Inflammatory macrophage (primary cell): ENCODE measurements around the gene SNCAIP.
"Not testable (repeated sequence)": the region's sequence is repeated elsewhere in the genome, so short reads cannot be mapped to it uniquely, and the experiment has no call there.

Source experiments
- DNase-seq, 2 donors: peaks; one replicate each; pipeline ENCODE4 v3.0.0-alpha.2; 2020 to 2022

Gene SNCAIP

GRCh38 chr5:122470365-122470764 is 158.3 kb downstream of the SNCAIP start:
- no peak for DNase-seq

DNA sequence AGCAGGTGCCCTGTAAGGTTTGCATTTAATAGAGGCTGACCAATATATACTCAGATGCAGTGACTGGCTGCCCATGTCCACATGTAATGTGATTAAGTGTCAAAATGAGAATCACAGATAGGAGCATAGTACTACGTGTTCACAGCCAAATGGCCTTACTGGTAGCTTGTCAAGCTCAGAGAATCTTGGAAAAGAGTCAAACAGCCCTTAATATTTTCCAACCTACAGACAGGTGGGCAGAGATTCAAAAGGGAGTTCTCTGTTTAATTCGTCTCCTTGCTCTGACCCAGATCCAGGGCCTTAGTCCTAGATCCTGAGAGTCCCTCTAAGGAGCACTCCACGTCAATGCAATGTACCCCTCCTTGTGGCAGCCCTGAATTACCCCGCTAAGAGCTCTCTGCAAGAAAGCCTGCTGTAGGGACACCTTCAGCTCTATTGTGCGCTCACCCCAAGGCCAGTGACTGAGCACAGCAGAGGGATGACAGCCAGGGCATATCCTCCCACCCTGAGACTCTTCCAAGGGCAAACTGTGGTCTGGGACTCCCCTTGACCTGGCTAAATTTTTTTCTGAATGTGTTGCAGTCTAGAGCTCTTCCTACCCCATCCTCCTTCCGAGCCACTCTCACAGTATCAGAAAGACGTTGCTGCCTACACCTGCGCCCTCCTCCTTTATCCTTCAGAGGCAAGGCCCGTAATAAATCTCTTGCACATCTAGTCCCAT is 159.2 kb downstream of the SNCAIP start:
- DNase-seq = no peak

GRCh38 chr5:122471752-122472061 is 159.7 kb downstream of the SNCAIP start:
- no peak for DNase-seq

GRCh38 chr5:122473138-122473843 is 161.3 kb downstream of the SNCAIP start:
- peak; percentile 2 to 21 for DNase-seq

- no peak for DNase-seq
Observed at GRCh38 chr5:122473941-122474340, 161.9 kb downstream of the SNCAIP start.

DNA sequence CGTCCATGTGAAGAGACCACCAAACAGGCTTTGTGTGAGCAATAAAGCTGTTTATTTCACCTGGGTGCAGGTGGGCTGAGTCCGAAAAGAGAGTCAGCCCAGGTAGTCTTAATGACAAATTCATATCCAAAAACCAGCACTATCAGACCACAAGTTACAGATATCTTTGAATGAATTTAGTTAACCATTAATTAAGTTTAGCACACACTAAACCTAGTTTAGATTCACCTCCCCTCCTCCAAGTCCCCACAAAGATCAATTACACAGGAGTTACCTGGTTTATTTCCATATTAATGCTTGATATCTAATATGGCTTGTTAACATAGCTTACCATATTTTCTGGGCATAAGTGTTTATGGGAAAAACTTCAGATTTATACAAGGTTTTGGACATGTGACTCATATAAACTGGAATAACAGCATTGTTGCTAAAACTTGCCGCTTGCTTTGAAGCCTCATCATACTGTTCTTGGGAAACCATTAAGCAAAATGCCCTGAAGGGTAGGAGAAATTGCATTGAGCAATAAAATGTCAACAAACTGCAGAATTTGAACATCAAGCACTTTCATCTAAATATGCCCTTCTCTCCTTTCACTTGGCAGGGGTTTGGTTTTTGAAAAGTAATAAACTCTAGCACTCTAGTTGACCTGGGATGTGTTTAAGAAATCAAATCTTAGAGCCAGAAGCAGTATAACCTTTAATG is 166.9 kb downstream of the SNCAIP start:
- no peak for DNase-seq

DNA sequence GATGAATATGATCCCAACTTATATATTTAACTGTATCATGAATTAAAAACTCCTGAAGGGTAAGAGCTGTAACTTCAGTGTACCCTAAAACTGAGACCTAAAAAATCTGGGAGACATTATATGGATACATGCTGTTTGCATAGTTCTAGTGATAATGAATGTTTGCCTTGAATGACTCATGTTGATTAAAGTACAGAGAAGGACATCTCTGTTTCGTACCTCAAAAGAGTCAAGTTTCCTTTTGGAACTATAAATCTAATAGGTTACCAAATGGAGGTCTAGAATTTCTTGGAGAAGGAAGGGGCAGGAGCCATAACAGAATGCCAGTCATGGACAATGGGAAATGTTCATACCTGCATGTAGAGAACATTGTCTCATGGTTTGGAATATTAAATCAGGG is 168.1 kb downstream of the SNCAIP start:
- no peak for DNase-seq

DNA sequence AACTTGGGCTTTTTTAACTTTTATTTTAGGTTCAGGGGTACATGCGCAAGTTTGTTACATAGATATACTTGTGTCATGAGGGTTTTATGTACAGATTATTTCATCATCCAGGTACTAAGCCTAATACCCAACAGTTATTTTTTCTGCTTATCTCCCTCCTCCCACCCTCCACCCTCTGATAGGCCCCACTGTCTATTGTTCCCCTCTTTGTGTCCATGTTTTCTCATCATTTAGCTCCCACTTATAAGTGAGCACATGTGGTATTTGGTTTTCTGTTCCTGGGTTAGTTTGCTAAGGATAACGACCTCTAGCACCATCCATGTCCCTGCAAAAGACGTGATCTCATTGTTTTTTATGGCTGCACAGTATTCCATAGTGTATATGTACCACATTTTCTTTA is 172.1 kb downstream of the SNCAIP start:
- DNase-seq = no peak

DNA sequence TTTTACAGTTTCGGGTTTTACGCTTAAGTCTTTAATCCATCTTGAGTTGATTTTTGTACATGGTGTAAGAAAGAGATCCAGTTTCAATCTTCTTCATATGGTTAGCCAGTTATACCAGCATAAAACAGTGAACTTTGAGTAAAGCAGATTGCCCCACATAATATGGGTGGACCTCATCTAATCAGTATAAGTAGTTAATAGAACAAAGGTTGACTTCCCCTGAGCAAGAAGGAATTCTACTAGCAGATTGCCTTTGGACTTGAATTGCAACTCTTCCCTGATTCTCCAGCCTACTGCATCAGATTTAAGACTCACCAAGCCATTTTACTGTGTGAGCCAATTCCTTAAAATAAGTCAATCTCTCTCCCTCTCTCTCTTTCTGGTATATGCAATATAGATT is 173.2 kb downstream of the SNCAIP start:
- DNase-seq = no peak

DNA sequence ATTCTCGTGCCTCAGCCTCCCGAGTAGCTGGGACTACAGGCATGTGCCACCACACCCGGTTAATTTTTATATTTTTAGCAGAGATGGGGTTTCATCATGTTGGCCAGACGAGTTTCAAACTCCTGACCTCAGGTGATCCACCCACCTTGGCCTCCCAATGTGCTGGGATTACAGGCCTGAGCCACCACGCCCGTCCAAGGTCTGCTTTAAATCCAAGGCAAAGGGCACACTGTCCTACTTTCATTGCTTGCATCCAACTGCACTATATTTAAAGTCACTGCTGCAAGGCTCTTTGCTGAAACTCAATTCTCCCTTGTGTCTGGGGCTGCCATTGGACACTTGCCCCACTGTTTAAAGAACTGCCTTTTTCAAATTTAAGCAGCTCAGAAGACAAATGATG is 174.6 kb downstream of the SNCAIP start:
- DNase-seq = not testable (repeated sequence)

DNA sequence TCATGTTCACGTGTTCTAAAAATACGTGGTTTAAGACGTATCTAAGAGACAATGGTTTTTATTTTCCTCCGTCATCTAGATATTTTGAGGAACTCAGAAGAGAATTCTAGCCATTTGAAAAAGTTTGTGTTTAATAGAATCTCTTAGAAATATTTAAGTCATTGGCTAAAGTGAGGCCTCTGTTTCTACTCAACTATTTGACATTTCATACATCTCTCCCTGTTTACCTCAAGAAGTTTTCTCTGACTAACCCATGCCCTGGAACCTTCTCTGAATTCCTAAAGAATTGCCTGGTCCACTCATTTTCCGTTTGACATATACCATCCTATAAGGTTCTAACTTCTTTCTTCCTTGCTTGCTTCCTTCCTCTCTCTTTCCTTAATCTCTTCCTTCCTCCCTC is 178.7 kb downstream of the SNCAIP start:
- no peak for DNase-seq

- DNase-seq = no peak
Observed at GRCh38 chr5:122492675-122493074, 180.6 kb downstream of the SNCAIP start.

DNA sequence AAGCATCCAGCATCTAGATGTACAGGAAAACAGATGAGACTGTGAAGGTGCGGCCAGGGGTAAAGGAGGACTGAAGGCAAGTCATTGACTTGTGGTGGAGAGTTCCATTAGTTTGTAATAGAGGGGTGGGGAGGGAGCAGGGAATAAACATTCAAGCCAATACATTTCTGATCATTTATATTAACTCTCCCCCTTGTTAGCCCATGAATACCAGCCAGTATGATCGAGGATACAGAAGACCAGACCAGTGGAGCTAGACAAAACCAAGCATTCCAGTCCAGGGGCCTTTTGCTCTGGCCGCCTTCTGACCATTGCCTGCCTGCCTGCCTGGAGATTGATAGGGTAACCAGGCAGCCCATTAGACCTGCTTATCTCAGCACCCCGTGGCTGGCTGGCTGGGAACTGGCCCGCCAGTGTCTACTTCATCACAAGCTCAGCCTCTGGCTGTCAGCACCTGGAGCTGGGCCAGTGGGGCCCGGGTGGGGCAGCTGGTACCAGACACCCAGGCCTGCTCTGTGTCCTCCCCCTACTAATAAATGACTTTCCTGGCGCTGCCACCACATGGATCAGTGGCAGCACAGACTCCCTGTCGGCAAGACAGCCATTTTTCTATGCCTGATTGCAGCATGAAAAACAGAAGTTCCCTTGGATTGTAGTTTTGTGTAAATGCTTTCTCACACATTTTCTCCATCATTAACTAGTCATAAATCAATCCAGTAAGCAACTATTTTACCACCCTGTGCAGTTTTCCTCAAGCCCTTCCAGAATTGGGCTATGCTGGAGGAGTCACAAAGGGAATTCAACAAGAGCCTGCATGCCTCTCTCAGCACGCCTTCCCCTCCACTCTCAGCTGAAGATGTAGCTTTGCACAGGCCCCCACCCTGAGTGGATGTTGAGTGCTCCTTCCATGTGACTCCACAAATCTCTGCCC is 181.3 kb downstream of the SNCAIP start:
- DNase-seq = no peak

DNA sequence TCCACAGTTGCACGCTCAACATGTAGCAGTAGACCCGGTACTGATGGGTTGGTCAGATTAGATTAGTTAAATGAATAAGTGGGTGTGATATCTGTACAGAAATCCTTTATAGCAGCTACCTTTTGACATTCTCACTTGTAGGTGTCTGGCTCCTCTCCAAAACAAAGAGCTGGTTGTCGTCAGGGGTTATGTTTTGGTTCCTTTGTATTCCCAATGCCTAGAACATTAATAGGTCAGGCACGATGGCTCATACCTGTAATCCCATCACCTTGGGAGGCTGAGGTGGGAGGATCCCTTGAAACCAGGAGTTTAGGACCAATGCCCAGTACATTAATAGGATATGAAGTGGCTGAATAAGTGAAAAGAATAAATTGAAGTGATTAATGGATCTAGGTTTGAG is 182.1 kb downstream of the SNCAIP start:
- no peak for DNase-seq

GRCh38 chr5:122498163-122498562 is 186.1 kb downstream of the SNCAIP start:
- DNase-seq = no peak

- DNase-seq = no peak
Observed at GRCh38 chr5:122499585-122499984, 187.5 kb downstream of the SNCAIP start.

DNA sequence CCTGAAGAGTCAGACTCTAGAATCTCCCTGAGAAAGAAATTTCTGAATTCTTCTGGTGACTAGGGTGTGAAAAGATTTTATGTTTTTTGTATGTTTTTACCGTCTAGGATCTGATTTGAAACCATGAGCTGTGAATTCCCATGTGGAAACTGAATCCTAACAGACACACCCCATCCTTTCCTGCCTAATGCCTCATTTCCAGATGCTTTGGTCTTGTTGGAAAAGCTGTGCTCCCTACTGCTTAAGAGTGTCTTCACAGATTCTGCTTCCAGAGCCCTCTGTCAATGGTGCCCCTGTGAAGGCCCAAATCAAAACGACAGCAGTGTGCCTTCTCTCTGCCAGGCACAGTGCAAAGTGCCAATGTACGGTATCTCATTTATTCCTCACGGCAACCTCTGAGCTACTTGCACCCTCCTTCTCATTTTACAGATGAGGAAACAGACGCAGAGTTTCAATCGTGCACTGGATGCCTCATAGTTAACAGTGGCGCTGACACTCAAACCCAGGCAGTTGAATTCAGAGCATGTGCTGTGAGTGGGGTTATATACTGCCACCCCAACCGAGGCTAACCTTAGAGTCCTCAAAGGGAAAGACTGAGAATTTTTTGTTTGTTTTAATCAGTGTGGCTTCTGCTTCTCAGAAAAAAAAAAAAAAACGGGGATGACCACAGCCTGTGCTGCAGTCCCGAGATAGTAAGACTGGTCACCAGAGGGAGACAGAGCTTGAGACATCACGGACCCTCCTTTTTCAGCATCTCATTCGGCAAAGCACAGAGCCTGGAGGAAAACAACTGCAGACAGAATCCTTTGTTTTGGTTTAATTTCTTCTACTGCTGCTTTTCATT is 188.4 kb downstream of the SNCAIP start:
- DNase-seq = no peak

DNA sequence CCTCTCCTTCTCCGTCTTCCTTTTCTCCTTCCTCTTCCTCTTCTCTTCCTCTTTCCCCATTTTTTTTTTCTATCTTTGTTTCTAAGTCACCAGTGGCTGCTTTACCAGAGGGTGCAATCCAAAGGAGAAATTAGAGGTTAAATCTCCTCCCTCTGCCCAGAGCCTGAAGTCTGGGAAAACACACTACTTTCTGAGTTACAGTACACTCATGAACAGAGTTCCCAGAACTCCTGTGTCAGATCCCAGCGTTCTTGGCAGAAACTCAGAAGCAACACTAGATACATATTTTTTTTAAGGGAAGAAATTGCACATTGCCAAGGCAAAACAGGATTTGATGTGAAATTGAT is 189.0 kb downstream of the SNCAIP start:
- DNase-seq = no peak

DNA sequence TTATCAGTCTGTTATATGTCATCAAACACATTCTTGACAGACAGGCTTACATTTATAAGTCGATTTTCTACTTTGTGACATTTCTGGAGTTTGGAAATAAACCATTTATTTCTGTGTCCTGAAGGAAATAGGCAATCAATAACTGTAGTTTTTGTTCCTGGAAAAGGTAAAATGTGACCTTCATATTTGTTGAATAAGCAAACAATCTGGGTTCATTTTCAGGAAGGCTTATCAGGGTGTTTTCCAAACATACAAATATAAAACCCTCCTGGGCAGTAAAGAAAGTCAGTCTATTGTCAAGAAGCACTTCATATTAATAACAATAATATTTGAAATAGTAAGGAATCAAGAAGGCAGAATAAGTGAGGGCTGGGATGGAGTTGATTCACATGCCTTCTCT is 195.0 kb downstream of the SNCAIP start:
- DNase-seq = no peak

DNA sequence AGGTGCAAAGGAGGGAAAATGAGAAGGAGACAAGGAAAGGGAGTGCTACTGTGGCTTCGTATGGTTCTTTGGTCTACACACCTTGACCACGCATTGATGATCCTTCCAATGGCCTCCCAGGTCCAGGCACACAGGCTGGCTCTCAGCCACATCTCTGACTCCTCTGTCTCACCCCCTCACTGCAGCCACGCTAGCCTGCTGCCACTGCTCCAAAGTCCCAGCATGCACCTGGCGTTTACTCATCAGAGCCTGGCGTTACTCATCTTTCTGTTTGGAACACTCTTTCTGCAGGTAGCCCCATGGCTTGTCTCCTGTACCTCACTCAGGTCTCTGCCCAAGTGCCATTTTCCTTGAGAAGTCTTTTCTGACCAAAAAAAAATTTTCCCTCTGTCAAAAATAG is 195.5 kb downstream of the SNCAIP start:
- DNase-seq = no peak

DNA sequence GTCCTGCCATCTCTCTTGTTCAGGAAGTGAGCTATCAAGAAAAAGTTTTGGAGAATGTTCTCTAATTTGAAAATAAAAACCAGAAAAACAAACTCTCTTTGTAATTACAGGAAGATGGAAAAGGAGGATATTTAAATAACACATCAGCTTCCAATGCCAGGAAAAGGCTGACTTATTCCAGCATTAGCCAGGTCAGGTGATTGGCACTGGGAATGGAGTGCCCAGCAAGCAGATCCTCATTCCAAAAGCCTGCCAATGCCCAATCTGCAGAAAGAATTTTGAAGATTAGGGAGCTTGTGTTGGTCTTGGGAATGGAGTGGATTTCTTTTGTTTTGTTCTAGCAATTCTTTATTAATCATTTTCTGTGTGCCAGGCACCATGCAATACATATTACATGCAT is 196.6 kb downstream of the SNCAIP start:
- no peak for DNase-seq
